ENCODE results near the gene SLC6A17.

Gene SLC6A17

GRCh38 chr1:110249256-110249655, 99.0 kb downstream of the SLC6A17 start:
- H3K4me1 Mint-ChIP-seq (ENCODE audit: low read depth), result no peaks in the 10 kb centered on the region

GRCh38 chr1:110250008-110250407, 99.7 kb downstream of the SLC6A17 start:
- intact Hi-C loops (cut with micrococcal nuclease), result no loop called here
- Mint-ChIP-seq H3K4me3 (no peak overlapping the region), H3K4me1 (ENCODE audit: low read depth) (no peaks in the 10 kb centered on the region), H3K9me3 (no peaks in the 10 kb centered on the region), H3K27me3 (peaks cover under 1% of the 10 kb centered on the region), H3K36me3 (ENCODE audit: low read depth) (no peaks in the 10 kb centered on the region), H3K27ac (no peak overlapping the region)

More at GRCh38 chr1:110249256-110249655, 99.0 kb downstream of the SLC6A17 start:
- intact Hi-C loops (cut with micrococcal nuclease), result no loop called here
- no peaks in the 10 kb centered on the region for H3K9me3 Mint-ChIP-seq
- no peak overlapping the region for H3K27ac Mint-ChIP-seq
- H3K36me3 Mint-ChIP-seq (ENCODE audit: low read depth), result no peaks in the 10 kb centered on the region
- H3K27me3 Mint-ChIP-seq, result peaks cover 2% of the 10 kb centered on the region
- no peak overlapping the region for H3K4me3 Mint-ChIP-seq

- Mint-ChIP-seq H3K4me3 (no peak overlapping the region), H3K27me3 (peaks cover 2% of the 10 kb centered on the region), H3K27ac (no peak overlapping the region), H3K9me3 (no peaks in the 10 kb centered on the region), H3K36me3 (ENCODE audit: low read depth) (no peaks in the 10 kb centered on the region), H3K4me1 (ENCODE audit: low read depth) (no peaks in the 10 kb centered on the region)
- intact Hi-C loops (cut with micrococcal nuclease), result no loop called here
Measured at GRCh38 chr1:110250749-110251148, 100.5 kb downstream of the SLC6A17 start.
